ENCODE data around the gene TPK1.

Gene TPK1

DNA sequence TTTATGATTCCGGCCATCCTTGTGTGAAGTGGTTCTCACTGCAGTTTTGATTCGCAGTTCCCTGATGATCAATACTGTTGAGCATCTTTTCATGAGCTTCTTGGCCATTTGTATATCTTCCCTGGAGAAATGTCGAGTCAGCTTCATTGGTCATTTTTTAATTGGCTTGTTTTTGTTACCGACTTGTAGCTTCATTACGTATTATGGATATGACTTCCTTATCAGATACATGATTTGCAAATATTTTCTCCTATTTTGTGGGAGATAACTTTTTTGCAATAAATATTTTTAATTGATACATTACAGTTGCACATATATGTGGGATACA is 27.4 kb upstream of the TPK1 start:
- H3K9me3 ChIP-seq, result no peaks in the 10 kb centered on the region; the same call in 1 of the 2 replicates
- H3K4me3 ChIP-seq (ENCODE audit: low read depth, low read length), result no peak overlapping the region
- H3K4me1 ChIP-seq, result no peaks in the 10 kb centered on the region
- no peaks in the 10 kb centered on the region for H3K36me3 ChIP-seq
- H3K27me3 ChIP-seq, result no peaks in the 10 kb centered on the region
- TF ChIP-seq, protein P1, sequence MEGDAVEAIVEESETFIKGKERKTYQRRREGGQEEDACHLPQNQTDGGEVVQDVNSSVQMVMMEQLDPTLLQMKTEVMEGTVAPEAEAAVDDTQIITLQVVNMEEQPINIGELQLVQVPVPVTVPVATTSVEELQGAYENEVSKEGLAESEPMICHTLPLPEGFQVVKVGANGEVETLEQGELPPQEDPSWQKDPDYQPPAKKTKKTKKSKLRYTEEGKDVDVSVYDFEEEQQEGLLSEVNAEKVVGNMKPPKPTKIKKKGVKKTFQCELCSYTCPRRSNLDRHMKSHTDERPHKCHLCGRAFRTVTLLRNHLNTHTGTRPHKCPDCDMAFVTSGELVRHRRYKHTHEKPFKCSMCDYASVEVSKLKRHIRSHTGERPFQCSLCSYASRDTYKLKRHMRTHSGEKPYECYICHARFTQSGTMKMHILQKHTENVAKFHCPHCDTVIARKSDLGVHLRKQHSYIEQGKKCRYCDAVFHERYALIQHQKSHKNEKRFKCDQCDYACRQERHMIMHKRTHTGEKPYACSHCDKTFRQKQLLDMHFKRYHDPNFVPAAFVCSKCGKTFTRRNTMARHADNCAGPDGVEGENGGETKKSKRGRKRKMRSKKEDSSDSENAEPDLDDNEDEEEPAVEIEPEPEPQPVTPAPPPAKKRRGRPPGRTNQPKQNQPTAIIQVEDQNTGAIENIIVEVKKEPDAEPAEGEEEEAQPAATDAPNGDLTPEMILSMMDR (IDR thresholded peaks at IDR 0.05; ENCODE audit: low read depth, low read length), result no peak
- no peak for DNase-seq

DNA sequence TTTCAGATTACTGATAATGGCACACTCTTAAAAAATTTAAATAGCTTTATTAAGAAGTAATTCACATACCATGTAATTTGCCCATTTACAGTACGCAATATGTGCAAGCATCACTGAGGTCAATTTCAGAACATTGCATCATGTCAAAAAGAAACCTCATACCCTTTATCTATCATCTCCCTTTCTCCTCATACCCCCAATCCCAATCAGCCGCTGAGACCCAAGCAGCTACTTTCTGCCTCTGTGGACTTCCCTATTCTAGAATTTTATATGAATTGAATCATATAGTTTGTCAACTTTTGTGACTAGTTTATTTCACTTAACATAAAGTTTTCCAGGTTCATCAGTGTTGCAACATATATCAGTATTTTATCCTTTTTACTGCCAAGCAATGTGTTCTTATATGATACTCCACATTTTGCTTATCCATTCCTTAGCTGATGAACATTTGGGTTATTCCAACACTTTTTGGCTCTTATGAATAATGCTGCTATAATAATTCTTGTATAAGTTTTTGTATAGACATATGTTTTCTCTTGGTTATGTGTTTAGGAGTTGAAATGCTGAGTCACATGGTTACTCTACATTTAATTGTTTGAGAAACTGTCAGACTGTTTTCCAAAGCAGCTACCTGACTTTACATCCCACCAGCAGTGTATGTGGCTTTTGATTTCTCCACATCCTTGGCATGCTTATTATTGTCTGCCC is 26.9 kb upstream of the TPK1 start:
- TF ChIP-seq, protein P1 (IDR thresholded peaks at IDR 0.05; ENCODE audit: low read depth, low read length), result no peak
- Histone ChIP-seq H3K27me3 (no peaks in the 10 kb centered on the region), H3K4me3 (ENCODE audit: low read depth, low read length) (no peak overlapping the region), H3K9me3 (no peaks in the 10 kb centered on the region; the same call in 1 of the 2 replicates), H3K4me1 (no peaks in the 10 kb centered on the region), H3K36me3 (no peaks in the 10 kb centered on the region)
- no peak for DNase-seq

DNA sequence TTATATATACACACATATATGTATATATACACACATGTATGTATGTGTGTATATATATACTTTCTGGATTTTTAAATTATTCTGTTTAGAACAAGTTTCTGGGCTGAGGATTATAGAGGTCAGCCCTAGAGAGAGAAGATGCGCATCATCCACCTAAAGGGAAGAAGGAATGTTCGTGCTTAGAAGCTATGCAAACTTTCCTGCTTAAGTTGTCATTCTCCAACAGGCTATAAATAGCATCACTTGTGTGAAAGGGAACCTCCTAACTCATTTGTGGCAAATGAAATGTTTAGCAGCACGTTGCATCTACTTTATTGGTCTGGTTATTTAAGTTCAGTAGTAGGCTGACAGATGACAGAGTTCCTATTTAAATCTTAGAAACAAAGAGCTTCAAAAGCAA is 23.9 kb upstream of the TPK1 start:
- no peak for DNase-seq
- TF ChIP-seq, protein P1 (IDR thresholded peaks at IDR 0.05; ENCODE audit: low read depth, low read length), result no peak
- Histone ChIP-seq H3K4me3 (ENCODE audit: low read depth, low read length) (no peak overlapping the region), H3K27me3 (no peaks in the 10 kb centered on the region), H3K4me1 (no peaks in the 10 kb centered on the region), H3K36me3 (no peaks in the 10 kb centered on the region), H3K9me3 (no peaks in the 10 kb centered on the region)

DNA sequence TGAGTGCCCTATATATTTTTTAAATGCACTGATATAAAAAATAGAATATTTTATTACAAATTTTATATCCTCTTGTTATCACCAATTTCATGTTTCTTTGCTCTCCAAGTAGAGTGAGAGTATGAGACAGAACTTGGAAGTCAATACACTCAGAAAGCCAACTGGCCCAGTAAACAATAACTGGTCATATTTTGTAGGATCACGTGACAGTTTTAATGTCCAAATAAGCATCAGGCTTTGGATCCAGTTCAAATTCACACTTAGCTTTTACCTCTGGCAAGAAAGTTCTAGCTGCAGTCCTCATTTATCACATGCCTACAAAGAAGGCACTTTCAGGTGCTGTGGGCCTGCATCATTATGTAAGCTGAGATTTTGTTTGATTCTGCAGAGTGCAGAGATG is 21.6 kb upstream of the TPK1 start:
- DNase-seq, result no peak
- Histone ChIP-seq H3K27me3 (no peaks in the 10 kb centered on the region), H3K9me3 (no peaks in the 10 kb centered on the region), H3K4me3 (ENCODE audit: low read depth, low read length) (no peak overlapping the region), H3K4me1 (no peaks in the 10 kb centered on the region), H3K36me3 (no peaks in the 10 kb centered on the region)
- TF ChIP-seq, protein P1 (IDR thresholded peaks at IDR 0.05; ENCODE audit: low read depth, low read length), result no peak

DNA sequence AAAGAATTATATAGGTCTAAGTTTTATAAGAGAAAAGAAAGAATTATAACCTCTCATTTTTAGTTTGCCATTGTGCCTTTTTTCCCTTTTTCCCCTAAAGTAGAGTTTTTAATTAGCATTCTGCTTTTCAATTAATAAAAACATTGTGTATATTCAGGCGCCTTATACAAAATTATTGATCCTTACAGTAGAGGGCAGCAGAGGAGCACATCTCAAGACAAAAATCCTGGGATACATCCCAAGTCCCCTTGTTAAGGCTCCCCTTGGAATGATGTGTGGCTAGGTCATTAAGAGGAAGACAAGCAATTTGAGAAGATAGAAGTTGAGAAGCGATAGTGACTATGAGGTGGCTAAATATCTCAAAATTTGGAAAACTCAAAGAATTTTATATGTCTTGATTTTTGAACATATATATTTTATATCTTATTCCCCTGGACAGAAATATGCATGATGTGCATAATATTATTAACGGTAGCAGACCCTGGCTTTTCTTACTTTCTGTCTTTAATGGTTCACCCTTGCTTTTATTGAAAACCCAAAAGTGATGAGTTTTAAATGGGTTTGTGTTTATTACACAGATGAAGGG is 19.1 kb upstream of the TPK1 start:
- DNase-seq, result no peak
- Histone ChIP-seq H3K4me1 (no peaks in the 10 kb centered on the region), H3K4me3 (ENCODE audit: low read depth, low read length) (no peak overlapping the region)

DNA sequence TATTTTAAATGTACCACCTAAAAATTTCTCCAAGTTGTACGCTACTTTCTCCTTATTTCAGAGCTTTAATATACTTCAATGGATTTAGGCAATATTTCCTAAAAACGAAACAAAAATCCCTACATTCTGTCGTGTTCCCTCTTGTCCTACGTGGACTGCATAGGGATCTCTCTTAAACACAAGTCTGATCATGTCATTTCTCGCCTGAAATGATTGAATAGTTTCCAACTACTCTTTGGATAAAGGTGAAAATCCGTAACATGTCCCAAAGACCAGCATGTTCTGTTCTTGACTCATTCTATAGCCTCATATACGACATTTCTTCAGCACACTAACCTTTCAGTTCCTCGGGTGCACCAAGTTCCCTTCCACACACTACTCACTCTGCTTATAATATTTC is 17.7 kb upstream of the TPK1 start:
- no peaks in the 10 kb centered on the region for H3K9me3 ChIP-seq
- H3K4me3 ChIP-seq (ENCODE audit: low read depth, low read length), result no peak overlapping the region
- TF ChIP-seq, protein P1 (IDR thresholded peaks at IDR 0.05; ENCODE audit: low read depth, low read length), result no peak
- no peaks in the 10 kb centered on the region for H3K36me3 ChIP-seq
- no peaks in the 10 kb centered on the region for H3K4me1 ChIP-seq
- H3K27me3 ChIP-seq, result no peaks in the 10 kb centered on the region
- DNase-seq, result no peak

More for the DNA sequence above, 19.1 kb upstream of the TPK1 start:
- Histone ChIP-seq H3K9me3 (no peaks in the 10 kb centered on the region), H3K27me3 (no peaks in the 10 kb centered on the region), H3K36me3 (no peaks in the 10 kb centered on the region)
- TF ChIP-seq, protein P1 (IDR thresholded peaks at IDR 0.05; ENCODE audit: low read depth, low read length), result peak; percentile 60
